Ureter (tissue), 1 donor: ENCODE results near the gene CHST13. TPM values are rescaled to one million over a fixed set of nuclear protein-coding genes. Genes with fewer than 3 reads are reported as not detected.

ENCODE experiments used
- total RNA-seq: library from RNA; stranded (reverse); gene quantifications from one replicate; pipeline ENCODE4 v1.2.4, GENCODE V29; 2023
- donor health status: DM: yes; HTN: yes; CAD: no.

CHST13 gene
- total RNA-seq, 1 donor from 2014 or later: not detected

Other genes starting within 250 kb of the CHST13 start
- gene KLF15, start 166.7 kb upstream of the CHST13 start, total RNA-seq: 18.9 TPM
- not detected for gene CFAP100, start 129.2 kb upstream of the CHST13 start, total RNA-seq
- gene ZXDC, start 48.3 kb upstream of the CHST13 start, total RNA-seq: 56.5 TPM
- gene UROC1, start 6.4 kb upstream of the CHST13 start, total RNA-seq: not detected
- not detected for gene C3orf22, start 34.8 kb downstream of the CHST13 start, total RNA-seq
- 12.3 TPM for gene TXNRD3, start 131.0 kb downstream of the CHST13 start, total RNA-seq
- 15.9 TPM for gene CHCHD6, start 180.1 kb downstream of the CHST13 start, total RNA-seq